Daoy (cell line): ENCODE measurements around the gene CRISPLD2. TPM values are rescaled to one million over a fixed set of nuclear protein-coding genes. Genes with fewer than 3 reads are reported as not detected.

Source experiments
- DNase-seq: peaks from one replicate; pipeline ENCODE4 v3.0.0-alpha.2; 2015; ENCODE audit warnings: low read depth
- total RNA-seq: library from RNA; depleted of rRNA; stranded (reverse); fragments of >200 nt; shearing (Covaris generic); gene quantifications from 2 replicates; pipeline ENCODE4 v1.2.3, GENCODE V29; 2014

The CRISPLD2 gene
- total RNA-seq, 1 experiment from 2014 or later: 25.7 TPM

DNA sequence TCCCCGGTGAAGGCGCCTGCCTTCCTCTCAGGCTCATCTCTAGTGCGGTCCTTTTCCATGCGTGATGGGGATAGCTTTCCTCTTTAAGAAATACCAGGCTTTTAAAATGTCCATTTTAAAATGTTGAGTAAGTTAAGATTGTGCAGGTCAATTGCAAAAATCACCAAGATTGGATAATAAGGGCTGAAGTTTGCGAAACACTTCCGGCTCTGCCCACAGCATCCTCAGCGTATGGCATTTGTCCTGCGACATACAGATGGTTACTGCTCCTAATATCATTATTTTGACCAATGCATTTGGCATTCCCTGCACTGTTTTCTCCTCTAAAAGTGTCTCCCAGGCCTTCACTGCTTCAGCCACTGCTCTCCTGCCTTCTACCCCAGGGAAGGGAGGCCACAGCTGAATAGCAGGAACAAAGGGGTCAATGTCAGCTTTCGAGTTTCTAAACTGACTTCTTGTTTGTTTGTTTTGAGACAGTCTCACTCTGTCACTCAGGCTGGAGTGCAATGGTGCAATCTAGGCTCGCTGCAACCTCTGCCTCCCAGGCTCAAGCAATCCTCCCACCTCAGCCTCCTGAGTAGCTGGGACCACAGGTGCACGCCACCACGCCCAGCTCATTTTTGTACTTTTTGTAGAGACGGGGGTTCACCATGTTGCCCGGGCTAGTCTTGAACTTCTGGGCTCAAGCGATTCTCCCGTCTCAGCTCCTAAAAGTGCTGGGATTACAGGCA lies 91.9 kb downstream of the CRISPLD2 start:
- no peak for DNase-seq

DNA sequence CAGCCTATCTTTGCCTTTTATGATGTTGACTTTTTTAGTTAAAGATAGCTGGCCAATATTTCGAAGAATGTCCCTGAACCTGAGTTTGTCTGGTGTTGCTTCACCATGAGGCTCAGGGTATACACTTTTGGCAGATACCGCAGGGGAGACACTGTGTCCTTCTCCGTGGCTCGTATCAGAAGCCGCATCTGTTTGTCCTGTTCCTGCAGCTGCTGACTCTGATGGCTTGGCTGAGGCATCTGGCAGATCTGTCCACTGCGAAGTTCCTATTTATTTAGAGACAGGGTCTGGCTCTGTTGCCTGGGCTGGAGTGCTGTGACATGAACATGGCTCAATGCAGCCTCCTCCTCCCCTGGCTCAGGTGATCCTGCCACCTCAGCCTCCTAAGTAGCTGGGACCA lies 93.5 kb downstream of the CRISPLD2 start:
- no peak for DNase-seq

DNA sequence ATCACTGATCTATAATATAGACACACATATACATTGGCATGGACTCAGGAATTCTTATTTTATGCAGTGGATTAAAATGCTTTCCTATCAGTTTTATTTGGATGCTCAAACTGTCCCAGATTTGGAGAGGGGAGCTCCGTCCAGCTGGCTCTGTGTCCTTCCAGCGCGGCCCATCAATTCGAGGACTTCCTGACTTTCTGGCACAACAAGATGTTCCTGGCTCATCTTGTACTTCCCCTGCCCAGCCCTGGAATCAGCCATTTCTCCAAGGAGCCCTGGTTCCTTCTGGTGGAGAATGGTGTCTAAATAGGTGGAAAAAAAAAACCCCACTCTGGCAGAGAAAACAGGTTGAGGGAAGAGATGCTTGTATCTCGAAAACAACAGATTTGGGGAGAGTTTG lies 94.5 kb downstream of the CRISPLD2 start:
- DNase-seq: no peak

DNA sequence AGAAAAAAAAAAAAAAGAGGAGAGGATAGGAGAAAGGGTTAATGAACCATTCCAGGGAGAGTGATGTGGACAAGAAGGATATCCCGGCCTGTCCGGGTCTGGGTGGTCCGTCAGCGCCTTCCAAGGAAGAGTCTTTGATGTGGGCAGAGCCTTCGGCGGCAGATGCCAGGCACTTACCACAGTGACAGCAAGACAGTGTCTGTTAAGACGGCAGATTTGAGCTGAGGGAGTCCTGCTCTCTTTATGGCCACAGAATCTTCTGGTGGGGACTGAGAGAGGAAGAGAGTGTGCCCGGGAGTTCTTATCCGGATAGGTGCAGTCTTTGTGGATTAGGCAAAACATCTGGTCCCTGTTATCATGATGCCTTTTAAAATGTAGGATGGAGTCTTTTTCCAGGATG lies 96.4 kb downstream of the CRISPLD2 start:
- no peak for DNase-seq

DNA sequence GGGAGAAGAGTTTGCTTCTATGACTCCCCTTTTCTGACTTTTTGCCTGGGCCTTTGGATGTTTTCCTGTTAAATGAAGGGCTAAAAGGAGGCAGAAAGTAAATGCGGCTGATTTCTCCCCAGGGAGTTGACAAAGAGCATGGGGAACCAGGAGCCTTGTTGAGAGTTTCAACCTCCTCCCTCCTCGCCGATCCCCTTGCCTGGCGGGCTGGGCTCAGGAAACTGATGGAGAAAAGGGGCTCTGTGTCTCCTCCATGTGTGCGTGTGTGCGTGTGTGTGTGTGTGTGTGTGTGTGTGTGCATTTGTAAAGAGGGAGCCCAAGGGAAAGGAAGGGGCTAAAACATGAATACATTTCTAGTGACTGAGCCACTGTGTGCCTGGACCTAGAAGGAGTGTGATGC lies 97.1 kb downstream of the CRISPLD2 start:
- DNase-seq: no peak

DNA sequence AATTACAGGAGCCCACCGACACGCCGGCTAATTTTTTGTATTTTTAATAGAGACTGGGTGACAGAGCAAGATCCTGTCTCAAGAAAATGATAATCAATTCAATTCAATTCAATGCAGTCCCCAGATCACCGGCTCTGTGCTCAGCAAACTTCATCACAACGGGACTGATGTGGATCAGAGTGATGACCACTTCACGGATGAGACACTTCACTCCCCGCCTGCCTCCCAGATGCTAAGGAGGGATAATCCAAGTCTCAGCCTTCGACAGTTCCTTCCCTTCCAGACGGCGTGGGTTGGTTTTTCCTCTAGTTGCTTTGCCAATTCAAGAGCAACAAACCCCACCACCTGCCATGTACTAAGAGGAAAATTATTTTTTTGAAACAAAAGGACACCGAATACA lies 97.7 kb downstream of the CRISPLD2 start:
- DNase-seq: no peak

DNA sequence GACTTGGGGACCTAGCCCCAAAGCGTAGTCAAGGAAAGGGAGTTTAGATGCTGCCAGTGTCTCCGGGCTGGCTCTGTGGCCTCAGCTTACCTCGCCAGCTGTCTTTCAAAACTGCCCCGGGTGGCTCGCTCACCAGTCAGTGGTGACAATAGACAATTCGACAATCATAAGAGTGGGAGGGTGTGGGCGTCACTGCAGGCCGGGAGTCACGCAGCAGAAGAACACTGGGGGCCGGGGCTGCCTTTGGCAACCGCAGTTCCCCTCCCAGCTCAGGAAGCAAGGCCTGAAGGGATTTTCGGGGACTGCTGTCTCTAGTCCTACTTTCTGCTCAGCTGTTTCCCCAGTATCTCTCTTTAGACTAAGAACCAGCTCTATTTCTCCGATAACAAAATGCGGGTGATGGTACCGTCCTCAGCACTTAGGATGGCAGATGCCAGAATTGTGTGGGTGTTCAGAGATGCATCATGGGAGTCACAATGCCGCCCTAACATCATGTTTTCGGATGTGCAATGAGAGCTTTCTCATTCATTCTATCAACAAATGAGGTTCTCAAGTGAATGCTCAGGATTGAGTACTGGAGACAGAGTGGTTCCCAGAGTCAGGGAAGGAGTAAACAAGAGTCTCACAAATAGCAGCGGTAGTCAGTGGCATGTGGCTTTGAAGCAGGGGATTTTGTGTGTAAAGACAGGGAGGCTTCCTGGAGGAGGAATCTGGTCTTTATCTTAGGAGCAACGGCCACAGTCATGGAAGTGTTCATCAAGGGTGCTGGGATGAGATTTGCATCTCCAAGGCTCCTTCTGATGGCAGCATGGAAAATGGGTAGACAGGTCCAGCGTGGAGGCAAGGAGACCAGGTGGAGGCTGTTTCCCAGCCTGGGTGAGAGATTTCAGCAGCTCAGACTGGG lies 98.5 kb downstream of the CRISPLD2 start:
- DNase-seq: no peak

DNA sequence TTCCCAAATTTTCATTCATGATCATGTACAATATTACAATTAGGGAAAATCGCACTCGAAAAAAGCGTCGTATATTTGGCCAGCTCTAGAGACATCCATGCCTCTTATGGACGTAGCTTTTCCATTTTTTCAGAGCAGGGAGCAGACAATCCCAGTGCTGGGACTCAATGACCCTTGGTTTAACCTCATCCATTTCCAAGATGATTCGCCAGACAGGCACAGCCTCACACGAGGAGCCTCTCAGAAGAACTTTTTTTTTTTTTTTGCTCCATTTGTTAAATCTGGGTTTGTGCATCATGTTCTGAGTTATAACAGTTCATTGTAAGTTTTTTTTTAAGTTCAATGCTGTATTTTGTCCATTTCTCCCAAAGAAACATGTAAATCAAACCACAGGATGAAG lies 99.5 kb downstream of the CRISPLD2 start:
- DNase-seq: no peak

DNA sequence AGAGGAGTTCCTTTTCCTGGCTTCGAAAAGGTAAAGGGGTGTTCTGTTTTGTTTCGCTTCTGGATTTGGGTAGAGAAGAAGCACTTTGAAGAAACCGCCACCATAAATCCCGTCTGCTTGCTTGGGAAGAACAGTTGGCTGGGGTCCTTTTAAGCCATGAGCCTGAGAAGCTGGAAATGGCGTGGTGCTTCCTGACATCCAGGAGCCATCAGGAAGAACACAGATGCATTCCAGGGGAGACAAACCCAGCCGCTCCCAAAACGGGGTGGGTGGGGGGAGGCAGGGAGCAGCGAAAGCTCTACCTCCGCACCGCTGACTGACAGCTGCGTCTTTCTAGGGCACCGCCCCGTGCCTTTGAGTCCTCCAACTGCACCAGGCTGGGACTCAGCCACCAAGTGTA lies 99.9 kb downstream of the CRISPLD2 start:
- DNase-seq: no peak

DNA sequence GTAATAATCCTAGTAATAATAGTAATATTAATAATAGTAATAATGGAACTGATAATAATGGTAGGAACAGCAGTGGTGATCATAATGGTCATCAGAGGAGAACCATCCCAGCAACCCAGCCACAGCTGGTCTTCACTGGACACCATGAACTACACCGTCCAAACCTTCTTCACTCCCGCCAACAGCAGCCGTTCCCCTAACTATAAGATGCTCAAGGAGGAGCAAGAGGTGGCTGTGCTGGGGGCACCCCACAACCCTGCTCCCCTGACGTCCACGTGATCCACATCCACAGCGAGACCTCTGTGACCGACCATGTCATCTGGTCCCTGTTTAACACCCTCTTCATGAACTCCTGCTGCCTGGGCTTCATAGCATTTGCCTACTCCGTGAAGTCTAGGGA lies 100.5 kb downstream of the CRISPLD2 start:
- DNase-seq: no peak

DNA sequence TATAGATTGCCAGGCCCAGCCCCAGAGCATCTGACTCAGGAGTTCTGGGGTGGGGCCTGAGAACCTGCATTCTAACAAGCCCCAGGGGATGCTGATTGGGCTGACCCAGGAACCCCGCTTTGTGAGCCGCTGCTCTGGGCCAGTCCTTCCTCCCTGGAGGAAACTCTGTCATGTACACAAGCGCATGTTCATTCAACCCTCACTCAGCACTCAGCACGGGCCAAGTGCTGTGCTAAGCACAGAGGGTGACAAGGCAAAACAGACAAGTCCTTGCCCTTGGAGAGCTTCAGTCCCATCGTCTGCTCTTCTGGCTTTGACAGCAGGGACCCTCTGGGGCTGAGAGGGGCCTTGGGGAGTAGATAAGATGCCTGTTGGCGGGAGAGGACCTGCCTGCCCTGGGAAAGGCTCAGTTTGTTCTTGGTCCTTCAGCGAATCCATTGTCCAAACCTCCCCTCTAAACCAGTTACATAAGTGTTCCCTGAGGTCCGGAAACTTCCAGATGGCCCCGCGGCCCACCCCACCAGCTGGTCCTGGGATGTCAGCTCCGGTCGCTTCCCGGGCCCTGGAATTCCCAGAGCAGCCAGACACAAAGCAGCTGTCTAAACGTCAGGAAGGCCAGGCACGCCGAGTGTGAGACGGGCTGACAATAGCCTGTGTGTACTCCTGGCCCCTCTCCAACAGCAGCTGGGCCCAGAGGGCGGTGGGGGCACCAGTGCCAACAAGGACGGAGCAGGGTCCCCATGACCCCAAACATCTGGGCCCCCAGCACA lies 102.8 kb downstream of the CRISPLD2 start:
- DNase-seq: no peak

DNA sequence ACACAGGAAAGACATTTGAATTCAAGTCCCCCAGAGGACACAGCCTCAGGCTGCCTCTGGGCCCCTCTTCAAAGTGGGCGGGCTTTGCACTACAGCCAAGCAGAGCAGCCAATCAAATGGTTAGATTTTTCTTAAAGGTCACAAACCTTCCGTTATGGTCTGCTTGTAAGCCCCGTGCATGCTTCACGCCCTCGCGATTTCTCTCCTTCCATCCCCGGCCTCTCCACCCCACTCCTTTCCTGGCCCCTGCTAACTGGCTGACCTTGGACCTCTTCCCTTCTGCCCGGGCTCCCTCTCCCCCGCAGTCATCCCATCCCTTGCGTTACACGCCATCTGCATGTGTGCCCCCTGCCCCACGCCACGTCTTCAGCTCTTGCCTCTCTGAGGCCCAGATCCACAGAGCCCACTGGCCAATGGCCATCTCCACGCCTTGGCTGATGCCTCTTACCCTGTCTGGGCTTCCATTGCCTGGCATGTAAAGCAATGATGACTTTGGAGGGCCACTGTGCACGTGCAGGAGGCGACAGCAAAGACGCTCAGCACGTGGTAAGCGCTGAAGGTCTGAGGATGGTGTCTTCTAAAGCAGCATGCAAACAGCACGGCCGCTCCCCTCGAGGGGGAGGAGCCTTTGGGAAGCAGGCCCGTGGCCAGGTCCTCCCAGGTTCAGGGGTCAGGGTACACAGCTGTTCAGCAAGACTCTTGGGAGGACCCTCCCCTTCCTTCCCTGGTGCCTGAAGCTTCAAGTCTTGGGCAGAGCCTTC lies 104.7 kb downstream of the CRISPLD2 start:
- DNase-seq: no peak

DNA sequence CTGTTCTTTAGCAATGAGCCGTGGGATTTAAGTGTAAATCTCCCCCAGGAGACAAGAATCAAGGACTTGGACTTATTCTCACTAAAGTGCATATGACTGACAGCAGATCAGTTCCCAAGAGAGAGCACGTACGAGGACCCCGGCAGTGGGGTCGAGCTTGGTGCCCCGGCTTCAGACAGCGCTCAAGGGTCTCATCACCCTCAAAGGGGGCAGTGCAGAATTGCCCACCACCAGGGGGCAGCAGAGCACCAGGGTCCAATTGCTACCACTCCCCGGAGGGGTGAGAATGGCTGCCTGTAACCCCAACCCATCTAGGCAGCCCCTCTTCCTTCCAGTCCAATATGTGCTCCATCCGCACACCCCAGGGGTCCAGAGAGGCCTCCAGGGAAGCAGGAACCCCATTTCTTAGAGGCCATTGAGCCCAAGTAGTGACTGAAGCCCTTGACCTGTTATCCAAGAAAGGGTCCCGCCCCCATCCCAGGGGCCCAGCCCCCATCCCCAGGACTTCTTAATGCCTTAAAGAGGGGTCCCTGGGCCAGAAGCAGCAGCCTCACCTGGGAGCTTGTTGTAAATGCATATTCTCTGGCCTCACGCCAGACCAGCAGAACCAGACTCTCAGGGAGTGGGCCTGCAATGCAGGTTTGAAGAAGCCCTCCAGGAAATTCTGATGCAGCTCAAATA lies 105.4 kb downstream of the CRISPLD2 start:
- DNase-seq: peak; percentile 45

DNA sequence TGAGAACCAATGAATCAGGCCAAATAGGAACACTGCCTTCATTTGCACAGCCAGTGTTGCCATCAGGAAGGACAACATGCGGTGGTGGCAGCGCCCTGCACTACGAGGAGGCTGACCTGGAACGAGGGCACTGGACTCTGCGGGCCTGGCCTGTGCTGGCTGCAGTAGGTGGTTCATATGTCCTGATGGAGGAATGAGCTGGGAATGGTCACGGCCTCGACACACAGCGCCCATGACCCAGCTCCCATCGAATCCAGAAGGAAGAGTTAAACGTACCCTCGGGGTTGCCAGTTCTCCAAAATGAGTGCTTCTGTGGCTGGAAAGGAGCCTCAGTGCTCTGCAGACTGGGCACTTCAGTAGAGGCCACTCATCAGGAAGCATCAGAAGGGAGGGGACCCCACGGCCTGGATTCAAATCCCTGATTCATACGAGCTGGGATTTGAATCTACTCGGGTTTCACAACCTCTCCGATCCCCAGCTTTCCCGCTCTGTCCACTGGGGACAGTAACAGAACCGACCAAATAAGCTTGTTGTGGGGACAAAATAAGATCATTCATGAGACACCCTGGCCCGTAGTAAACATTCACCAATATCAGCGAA lies 106.1 kb downstream of the CRISPLD2 start:
- DNase-seq: no peak

DNA sequence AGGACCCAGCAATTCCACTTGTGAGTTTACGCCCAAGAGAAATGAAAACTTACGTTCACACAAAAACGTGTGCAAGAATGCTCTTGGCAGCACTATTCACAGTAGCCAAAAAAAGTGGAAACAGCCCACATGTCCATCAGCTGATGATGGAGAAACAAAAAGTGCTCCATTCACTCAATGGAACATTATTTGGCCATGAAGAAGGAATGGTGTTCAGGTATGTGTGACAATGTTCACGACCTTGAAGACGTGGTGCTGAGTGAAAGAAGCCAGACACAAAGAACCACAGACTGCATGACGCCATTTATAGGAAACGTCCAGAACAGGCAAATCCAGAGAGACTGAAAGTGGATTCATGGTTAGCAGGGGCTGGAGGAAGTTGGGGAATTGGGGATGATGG lies 106.7 kb downstream of the CRISPLD2 start:
- no peak for DNase-seq

DNA sequence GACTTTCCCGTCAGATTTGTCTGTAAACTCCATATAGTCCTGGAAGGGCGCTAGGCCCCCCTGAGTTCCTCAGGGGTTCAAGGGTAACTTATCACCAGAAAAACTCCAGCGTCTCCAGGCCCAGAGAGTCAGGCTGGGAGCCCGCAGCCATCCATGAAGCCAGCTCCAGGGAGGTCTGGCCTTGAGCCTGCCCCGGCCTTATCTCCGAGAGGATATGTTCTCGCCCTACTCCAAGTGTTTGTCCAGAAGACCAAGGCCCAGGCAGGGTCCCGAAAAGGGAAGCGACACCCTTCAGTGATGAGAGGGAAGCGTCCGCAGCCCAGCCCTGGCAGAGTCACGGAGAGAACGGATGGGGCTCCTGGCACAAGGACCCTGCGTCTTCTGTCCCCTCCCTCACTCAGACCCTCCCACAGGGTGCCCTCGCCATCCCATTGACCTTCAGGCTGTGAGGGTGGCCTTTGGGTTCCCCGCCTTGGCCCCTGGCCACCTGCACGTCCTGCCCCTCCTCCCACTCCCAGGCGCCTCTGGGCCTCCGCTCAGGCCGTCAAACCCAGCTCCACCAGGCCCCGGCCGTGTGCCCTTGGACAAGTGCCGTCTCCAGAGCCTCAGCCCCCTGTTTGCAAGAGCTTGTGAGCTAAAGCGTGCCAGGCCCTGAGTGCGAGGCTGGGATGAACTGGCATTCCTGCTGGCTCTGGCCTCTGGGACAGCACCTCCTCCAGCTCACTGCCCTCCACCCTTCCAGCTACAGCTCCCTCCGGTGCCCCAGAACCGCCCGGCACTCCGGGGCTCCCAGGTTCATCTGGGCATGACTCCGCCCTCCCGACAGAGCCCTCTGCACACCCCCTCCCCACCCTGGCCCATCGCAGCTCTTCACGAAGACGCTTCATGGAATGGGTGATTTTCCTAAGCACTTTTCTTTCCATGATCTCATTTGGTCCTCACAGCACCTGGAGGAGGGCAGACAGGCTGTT lies 108.1 kb downstream of the CRISPLD2 start:
- no peak for DNase-seq

DNA sequence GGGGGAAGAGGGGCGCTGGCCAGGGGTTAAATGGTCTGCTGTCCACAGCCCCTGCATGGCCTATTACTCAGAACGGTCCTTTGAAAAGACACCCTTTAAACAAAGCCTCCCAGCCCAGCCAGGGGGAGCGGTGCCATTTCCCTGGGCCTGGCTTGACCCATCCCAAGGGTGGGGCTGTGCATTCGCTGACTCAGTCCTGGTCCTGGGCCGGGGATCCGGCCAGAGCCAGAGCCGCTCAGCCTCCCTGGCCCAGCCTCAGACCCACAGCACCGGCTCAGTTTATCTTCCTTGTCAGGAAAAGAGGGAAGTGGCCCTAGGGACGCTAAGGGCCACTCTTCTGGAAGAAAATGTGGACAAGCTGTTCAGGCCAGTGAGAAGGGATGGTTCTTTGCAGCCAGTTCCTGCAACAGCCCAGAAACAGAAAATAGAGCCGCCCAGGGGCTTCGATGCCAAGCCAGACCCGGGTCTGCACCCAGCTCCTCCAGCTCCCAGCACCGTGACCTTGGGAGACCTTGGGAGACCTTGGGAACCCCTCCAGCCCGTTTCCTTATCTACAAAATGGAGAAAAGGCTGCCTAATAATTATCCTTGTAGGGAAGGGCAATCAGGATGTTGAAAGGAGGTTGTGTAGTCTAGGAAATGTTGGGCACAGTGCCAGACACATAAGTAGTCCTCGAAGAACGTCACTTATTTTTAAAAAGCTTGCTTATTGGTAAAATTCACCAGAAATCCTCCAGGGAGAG lies 109.1 kb downstream of the CRISPLD2 start:
- no peak for DNase-seq

DNA sequence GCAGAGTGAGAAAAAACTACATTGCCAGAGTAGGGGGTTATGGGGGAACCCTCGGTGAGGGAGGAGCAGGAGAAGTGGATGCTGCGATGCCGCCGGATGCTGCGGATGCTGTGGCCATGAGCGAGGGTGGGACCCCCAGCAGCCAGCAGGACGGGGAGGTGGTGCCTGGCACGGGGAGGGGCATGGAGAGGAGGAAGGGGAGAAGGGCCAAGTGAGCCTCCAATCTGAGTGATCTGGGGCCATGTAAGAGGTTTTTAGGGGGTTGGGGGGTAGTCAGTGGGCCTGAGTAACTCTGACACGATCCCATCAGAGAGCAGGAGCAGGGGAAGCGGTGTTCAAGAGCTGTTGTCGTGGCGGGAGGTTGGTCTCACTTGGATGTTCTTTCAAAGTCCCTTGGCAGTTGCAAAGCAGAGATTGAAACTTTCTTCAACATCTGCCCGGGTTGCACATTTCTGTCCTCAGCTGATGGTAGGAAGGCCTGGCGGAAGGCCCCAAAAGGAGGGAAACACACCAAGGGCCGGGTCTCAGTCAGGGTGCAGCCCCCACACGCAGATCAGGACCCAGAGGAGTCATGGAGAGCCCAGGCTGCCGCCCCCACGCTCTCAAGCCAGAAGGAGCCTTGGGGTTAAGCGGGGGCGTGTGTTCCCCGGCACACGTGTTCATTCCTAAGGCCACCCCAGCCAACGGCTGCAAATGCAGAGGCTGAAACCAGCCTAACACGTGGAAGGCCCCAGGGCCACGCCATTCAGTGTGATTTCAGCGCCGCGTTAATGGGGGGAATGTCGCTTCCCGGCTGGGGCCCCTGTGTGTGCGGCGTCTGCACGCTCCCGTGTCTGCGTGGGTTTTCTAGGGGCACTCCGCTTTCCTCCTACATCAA lies 109.9 kb downstream of the CRISPLD2 start:
- DNase-seq: no peak
